Fibroblast of skin of left quadriceps (primary cell): Measurements from ENCODE around the gene SHISAL1.
"Not testable (repeated sequence)": the region's sequence is repeated elsewhere in the genome, so short reads cannot be mapped to it uniquely, and the experiment has no call there.

Experiments used
- DNase-seq, 2 experiments: peaks; one replicate each; pipeline ENCODE4 v3.0.0-alpha.2; 2013; ENCODE audit warnings: low read depth in 2 of 2

The SHISAL1 gene

DNA sequence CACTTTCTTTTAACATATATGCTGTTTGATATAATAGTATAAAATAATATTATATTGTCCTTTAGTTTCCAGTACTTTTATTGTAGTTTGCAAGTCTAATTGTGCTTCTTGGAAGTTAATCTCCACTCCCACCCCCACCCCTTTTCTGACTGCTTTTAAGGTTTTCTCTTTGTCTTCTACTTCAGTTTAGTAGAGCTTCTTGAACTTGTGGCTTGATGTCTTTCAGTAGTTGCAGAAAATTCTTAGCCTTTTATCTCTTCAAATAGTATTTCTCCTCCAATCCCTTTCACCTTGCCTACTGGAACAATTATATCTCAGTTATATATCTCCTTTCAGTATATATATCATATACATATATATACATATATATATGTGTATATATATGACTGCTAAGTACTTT is 75.5 kb downstream of the SHISAL1 start:
- no peak for DNase-seq

DNA sequence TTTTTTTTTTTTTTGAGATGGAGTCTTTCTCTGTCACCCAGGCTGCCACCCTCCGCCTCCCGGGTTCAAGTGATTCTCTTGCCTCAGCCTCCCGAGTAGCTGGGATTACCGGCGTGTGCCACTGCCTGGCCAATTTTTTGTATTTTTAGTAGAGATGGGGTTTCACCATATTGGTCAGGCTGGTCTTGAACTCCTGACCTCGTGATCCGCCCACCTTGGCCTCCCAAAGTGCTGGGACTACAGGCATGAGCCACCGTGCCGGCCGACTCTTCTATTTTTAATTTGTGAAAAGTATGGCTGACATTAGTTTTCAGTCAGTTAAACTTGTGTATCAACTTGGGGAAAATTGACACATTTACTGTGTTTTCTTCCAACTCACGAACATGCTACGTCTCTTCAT is 78.4 kb downstream of the SHISAL1 start:
- DNase-seq, result not testable (repeated sequence)

DNA sequence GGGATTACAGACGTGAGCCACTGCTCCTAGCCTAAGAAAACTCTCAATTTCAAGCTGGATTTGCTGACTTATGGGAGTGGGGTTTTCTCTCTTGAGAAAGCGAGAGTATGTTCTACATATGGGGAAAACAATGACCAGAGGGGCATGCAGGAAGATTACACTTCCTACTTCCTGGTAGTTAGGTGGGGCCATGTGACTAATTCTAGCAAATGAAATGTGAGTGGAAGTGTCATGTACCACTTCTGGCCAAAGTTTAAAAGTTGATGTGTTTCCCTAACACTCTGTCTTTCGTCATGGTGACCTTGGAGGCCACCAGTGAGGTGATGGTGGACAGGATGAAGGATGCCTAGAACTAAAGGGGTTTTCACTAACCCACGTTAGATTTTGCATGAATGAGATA is 81.5 kb downstream of the SHISAL1 start:
- no peak for DNase-seq

DNA sequence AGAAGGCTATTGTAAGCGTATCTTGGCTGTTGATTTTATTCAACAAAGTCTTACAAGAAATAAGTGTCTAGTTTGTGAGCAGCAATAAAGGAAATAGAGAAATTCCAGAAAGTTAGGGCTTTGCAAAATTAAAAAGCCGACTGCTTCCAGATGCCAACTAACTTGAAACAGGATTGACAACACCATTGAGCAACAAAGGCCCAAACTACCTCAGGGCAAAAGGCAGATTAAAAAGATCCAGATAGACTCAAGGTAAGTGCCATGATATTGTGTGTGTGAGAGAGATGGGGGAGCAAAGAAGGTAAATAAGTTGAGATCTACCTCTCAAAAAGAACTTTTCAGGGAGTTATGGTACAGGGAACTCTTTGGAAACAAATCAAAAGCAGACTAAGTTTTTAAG is 82.9 kb downstream of the SHISAL1 start:
- no peak for DNase-seq

DNA sequence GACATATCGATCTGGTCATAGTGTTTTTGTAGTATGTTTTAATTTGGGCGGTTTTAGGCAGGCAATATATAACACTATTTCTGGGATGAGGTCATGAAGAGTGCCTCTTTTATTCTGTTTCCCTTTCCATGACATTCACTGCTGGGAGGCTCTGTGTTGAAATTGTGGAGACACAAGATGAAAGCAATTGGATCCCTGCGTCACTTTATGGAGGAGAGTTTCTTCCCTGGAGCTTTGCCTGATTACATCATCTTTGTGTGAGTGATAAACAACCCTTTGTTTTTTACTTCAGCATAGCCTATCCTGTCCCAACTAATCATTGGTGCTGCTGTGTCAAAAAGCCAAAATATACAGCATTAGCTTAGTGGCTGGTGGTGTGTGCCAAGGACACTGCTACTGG is 83.4 kb downstream of the SHISAL1 start:
- no peak for DNase-seq

DNA sequence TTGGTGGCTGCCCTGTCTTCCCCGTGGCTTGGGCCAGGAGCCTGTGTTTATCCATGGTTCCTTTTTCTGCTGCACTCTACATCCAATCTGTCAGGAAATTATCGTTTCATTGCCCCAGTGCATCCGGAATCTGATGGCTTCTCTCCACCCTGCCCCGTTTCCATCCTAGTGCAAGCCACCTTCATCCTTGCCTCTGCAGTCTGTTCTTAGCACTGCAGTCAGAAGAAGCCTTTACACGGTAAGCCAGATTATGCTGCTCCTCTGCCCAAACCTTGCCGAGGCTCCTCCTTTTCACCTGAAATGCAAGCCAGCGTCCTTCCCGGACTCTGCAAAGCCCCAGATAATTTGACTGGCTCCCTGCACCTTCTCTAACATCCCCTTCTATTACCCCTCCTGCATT is 86.9 kb downstream of the SHISAL1 start:
- DNase-seq, result no peak

DNA sequence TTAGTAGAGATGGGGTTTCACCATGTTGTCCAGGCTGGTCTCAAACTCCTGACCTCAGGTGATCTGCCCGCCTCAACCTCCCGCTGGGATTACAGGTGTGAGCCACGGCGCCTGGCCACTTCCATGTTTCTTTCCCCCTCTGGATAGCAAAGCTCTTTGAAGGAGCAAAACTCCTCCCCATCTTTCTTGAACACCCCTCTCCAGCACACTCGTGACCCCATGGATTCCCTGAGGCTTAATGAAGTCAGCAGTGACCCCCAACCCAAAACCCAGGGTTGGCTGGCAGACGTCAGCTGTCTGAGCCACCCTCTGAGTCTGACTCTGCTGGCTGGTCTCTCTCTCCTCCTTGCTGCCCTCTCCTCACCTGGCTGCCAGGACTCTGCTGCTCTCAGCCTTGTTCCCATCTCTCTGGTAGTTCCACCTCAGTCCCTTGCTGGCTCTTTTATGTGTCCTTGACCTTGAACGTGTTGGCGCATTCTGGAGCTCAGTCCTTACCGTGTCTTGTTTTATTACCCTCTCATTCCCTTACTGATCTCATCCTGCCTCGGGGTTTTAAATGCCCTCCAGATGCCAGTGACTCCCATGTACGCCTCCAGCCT is 87.6 kb downstream of the SHISAL1 start:
- no peak for DNase-seq

DNA sequence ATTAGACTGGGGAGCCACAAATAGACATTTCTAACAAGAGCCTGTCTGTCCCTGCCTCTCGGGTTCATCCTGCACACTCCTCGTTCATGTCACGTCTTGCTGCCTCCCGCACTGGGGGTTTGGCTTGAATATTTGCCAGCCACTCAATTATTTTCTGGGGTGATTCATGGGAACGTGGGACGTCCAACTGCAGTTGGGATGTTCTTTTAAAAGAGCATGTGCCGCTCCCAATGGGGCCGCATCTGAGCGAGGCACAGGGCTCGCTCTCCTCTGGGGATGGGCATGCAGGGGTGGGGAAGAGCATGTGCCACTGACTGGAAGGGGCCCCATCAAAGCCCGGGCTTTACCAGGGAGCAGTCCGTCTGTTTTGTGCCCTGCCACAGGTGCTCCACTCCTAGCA is 88.6 kb downstream of the SHISAL1 start:
- DNase-seq, result no peak

DNA sequence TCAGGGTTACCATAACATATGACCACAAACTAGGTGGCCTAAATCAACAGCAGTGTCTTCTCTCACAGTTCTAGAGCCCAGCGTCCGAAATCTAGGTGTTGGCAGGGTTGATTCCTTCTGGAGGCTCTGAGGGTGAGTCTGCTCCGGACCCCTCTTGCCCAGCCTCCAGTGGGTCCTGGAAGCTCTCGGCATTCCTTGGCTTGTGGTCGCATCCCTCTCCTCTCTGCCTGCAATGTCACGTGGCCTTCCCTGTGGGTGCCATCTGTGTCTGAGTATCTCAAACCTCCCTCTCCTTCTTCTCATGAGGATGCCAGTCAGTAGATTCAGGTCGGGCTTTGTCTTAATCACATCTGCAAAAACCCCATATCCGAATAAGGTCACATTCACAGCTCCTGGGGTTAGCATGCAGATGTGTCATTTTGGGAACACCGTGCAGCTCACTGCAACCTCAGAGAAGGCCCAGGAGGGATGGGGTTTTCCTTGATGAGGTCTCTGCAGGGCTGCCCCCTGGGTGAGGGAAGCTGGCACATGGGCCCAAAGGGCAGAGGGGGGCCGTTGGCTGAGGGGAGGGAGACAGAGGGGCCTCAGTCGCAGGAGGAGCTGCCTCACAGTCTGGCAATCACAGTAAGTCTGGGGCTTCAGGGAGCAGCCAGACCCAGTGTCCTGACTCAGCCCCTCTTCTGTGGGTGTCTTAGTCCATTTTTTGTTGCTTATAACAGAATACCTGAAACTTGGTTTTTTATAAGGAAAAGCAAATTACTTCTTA is 90.9 kb downstream of the SHISAL1 start:
- no peak for DNase-seq

DNA sequence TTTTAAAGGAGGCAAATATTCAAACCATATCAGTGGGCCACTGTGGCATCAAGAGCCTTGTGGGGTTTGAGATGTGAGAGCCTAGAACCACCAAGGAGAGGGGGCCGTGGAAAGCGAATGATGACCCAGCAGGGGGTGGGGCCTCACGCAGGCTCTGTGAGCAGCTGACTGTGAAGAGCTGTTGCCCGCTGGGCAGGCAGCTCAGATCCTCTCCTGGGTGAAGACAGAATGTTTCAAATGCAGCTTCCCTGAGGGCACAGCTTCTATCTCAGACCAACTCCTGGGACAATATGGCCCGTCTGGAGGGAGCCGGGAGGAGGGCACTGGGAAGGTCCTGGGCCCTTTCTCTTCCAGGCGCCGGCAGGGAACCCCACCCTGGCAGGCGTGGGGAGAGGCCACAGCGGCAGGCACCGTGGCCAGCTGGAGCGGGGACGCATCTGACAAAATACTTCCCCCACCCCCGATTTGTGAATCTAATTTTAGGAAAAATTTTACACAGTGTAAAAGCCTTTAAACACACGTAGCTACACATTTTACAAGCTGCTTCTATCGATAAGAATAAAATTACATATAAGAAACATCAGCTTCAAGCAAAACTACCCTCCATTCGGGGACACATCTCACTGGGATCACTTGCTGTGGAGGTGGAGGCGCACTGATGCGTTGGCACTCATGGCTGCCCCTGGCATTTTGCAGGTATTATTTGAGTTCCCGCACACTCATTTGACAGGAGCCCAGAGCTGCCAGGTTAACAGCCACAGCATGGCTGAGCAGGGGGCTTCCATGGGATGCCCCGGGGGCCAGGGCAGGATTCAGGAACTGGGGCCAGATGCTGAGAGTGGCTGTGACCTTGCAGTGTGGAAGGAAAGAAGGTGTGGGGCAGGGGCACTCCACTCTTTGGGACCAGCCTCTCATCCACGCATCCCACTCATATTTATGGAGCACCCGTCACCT is 91.7 kb downstream of the SHISAL1 start:
- no peak for DNase-seq

DNA sequence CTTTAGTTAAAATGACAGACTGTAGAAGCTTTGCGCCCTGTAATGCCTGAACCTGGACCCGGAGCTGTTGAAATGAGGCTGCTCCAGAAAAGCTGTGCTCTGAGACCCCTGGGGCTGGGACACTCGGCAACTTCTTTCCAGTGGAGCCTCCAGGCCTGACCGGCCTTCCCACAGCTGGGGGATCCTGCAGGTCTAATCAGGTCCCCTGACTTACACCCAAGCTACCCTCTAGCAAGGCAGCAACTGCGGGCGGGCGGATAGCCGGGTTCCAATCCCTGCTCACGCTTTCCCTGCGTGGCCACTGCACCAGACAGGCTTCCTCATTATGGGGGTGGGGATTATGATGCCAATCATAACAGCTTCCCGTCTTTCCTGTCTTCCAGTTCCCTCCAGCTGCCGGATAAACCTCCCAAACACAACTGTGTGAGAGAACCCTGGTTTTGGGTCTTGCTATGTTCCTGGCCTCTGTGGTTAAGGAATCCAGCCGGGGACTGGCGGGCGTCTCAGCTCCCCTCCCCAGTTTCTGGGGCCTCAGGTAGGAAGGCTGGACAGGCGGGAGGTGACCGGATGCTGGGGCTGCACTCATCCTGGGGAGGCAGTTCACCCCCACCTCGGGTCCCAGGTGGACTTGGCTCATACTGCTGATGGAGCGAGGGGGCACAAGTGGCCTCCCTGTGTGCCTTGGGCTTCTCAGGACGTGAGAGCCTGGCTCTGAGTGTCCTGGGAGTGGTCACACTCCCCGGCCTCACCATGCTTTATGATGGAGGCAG is 93.5 kb downstream of the SHISAL1 start:
- DNase-seq, result no peak

DNA sequence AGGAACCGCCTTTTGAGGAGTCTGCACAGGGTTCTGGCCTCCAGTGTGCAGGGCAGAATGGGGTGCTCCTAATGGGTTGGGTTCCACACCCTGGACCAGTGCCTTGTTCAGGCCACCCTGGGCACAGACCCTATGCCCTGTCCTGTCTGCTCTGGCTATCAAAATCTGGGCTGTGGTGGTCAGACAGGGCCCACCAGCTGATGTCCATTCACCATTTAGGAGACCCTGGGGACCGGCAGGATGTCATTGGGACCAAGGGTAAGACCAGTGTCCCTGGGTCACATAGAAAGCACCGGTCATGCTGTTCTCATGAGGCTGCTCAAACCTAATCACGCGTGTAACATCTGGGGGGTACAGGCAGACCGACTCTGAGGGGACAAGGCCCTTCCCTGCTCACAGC is 94.7 kb downstream of the SHISAL1 start:
- no peak for DNase-seq

DNA sequence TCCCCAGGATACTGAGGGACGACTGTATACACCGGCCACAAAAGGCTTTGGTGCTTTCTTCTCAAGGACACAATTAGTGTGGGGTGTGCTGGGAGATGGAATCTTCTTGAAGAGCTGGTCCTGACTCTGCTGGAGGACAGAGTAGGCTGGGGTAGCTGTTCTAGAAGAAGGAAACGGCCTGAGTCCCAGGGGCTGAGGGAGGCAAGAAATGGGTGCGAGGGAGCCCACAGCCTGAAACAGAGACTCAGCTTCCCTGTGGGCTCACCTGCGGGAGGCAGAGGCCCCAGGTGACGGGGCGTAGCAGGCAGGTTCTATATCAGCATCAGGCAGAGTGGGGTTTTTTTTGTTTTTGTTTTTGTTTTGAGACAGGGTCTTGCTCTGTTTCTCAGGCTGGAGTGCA is 95.4 kb downstream of the SHISAL1 start:
- no peak for DNase-seq

DNA sequence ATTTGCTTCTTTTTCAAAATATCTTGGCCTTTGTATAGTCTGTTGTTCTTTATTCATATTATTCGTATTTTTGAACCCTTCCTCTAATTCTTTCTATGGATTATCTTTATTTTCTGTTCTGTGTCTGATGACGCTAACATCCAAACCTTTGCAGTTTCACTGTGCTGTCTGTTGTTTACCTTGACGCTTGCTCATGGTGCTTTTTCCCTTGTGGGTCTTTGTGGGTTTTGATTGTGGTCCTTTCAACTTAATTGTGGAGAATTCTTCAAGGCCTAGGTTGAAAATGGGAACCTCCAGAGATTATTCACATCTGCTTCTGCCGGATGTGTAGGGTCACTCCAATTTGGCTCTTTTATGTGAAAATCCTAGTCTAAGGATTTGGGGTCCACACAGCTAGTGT is 97.5 kb downstream of the SHISAL1 start:
- DNase-seq, result no peak

DNA sequence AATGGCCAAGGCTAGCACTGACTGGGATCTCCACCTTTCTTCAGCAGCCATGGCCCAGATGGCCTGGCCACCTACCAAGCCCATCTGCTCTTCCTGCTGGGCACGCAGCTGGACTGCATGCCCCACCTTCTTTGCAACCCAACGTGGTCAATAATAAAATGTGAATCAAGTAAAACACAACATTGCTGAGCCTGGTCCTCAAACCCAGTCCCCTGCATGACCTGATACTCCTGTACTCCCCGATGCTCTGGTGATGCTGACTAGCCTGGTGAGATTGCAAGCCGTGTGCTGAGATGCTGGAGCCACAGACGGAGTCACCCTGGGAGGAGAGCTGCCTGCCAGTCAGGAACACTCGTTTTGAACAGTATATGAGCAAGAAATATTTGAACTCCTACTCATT is 98.0 kb downstream of the SHISAL1 start:
- DNase-seq, result no peak

DNA sequence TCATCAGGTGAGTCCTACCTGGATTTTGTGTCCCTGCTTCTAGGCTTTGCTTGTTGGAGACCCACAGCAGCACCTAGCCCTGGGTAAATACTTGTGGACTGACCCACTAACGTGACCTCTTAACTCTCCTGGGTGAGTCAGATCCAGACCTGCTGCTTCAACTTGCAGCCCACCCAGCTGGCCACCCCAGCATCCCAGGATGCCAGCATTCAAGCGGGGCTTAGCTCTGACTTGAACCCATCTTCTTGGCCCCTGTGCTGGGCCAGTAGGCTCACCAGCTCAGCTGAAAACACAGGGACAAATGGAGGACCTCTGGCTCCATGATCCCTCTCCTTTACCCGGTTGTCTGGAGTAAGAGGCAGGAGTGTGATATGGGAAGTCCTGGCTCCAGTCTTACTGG is 98.6 kb downstream of the SHISAL1 start:
- no peak for DNase-seq

DNA sequence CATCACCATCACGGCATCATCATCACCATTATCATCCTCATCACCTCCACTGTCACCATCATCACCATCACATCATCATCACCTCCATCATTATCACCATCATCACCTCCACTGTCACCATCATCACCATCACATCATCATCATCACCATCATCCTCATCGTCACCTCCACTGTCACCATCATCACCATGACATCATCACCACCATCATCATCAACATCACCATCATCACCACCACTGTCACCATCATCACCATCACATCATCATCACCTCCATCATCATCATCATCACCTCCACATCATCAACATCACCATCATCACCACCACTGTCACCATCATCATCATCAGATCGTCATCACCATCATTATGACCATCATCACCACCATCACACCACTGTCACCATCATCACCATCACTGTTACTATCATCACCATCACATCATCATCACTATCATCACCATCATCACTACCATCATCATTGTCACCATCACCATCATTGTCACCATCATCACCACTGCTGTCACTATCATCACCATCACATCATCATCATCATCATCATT is 99.2 kb downstream of the SHISAL1 start:
- DNase-seq, result no peak

DNA sequence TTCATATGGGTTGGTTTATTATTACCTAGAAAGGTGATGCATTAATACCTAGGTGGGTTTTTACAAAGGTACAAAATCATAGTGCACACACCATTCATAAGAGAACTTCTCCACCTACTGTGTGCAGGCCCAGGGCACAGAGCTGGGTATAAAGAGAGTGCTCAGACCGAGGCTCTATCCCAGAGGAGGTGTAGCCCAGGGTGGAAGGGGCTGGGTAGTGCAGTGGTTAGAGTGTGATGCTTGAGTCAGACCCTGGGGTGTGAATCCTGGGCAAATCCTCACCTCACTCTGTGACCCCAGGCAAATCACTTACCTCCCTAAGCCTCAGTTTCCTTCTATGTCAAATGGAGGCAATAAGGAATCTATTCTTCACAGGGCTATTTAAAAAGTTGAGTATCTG is 99.8 kb downstream of the SHISAL1 start:
- DNase-seq, result no peak

DNA sequence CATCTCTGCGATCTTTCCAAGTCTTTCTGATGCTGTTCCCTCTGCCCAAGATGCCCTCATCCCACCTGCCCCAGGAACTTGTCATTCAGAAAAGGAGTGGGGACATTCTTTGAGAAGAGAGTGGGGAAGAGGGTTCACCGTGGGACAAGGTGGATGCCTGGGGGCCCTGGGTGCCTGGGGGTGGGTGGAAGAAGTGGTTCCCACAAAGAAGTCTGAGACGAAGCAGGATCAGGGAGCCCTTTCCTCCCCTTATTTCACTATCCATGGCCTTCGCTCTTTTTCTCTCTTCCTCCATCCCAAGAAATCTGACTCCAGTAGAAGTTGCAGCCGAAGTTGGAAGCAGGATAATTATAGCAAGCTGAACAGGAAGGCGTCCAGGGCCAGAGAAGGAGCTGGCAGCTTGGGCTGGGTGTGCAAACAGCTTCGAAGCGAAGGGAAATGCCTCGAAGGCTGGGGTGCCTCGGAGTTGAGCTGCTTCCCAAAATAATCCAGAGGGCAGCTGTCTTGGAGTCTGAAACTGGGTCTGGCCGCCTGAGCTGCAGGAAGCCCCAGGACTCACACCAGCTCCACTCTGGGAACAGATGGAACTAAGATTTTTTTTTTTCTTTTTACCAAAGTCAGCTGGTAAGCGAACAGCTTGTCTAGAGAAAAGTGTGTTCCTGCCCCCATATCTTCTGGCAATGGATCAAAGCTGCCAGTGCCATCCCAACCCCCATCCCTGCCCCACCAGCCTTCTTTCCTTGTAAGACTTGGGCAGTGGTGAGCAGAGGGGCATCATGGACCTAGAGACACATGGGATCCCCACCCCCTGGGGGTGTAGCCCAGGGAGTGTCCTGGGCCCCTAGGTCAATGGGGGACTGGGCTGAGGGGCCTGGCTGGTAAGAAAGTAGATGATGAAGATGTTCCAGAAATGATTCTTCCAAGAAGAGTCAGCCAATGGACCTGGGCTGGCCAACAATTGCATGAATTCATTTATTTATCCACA is 100.5 kb downstream of the SHISAL1 start:
- DNase-seq, result peak in 1 of 2 experiments; percentile 9

DNA sequence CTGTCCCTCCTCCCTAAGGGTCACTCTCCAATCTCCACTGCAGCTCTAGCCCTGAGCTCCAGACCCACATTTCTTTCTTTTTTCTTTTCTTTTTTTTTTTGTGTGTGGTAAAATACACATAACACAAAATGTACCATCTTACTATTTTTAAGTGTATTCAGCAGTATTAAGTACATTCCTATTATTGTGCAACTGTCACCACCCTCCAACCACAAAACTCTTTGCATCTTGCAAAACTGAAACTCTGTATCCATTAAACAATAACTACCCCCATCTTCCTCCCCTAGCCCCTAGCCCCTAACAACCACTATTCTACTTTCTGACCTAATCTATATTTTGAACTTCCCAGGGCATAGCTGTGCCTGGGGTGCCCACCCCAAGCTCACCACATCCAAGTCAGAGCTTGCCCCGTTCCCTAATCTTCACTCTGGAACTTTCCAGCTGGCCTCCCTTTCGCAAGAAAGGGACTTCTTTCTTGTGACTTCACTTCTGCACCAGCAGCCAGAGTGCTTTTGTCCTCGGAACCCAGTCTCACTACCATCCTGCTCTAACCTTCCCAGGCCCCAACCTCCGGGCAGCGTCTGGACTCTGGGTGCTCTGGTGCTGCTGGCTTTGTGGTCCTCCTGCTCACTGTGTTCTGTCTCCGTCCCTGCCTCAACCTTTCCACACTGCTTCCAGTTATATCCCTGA is 101.3 kb downstream of the SHISAL1 start:
- DNase-seq, result no peak
